Right cardiac atrium (tissue), 5 donors: Measurements from ENCODE around the gene CCDC177. TPM values are rescaled to one million over a fixed set of nuclear protein-coding genes. Genes with fewer than 3 reads are reported as not detected.

Source experiments
- ATAC-seq, 2 donors: fragments of 200-7000 bp; cut with Tn5 transposase; one replicate each; pipeline versions ENCODE4 v1.8.0 to v1.9.1; 2020; ENCODE audit warnings: moderate library complexity in 2 of 2, mild to moderate bottlenecking in 1 of 2
- DNase-seq, 3 donors: peaks; one replicate each; pipeline ENCODE4 v3.0.0-alpha.2; 2020
- H3K27ac ChIP-seq: one replicate; pipeline ENCODE4 v1.5.1; 2013; ENCODE audit warnings: mild to moderate bottlenecking, low read length, control low read depth, moderate library complexity
- H3K27me3 ChIP-seq: one replicate; pipeline ENCODE4 v1.6.1; 2013; ENCODE audit not compliant: control insufficient read depth, insufficient read depth
- H3K4me1 ChIP-seq: one replicate; pipeline ENCODE4 v1.6.1; 2013; ENCODE audit warnings: low read length; ENCODE audit not compliant: control insufficient read depth, insufficient read depth
- H3K4me3 ChIP-seq: one replicate; pipeline ENCODE4 v1.5.1; 2013; ENCODE audit warnings: low read length, control low read depth
- H3K9me3 ChIP-seq: one replicate; pipeline ENCODE4 v1.6.1; 2013; ENCODE audit warnings: low read length; ENCODE audit not compliant: control insufficient read depth
- WGBS: extraction: QIAGEN DNeasy Blood & Tissue Kit; methylation state at CpG from one replicate; pipeline ENCODE4 v1.1.7; 2013; 5-methylcytosine and 5-hydroxymethylcytosine counted together
- intact Hi-C, 4 donors: fragments of 100-400 bp; cut with DNase I; formaldehyde crosslinking; loops; one replicate each; pipeline versions ENCODE4 v1.11.0 to v1.14.0; 2022 to 2023
- polyA plus RNA-seq: library from polyadenylated mRNA; stranded (reverse); fragments of 200-250 nt; gene quantifications from one replicate; pipeline ENCODE4 v1.2.3, GENCODE V29; 2013
- total RNA-seq, 4 donors: library from RNA; stranded (reverse); fragmentation: NEBNext Ultra II Directional; extraction: Animal tissue kit (Norgen Biotek cat#: 25700); gene quantifications; one replicate each; pipeline ENCODE4 v1.2.1, GENCODE V29; 2021
- donor health status: healthy with polysubstance abuse.
- donor health status: DM: no; HTN: yes; CAD: no.
- donor health status: DM: no; HTN: no; CAD: no.
- donor health status: DM: no; HTN: yes; CAD: no; lungs with severe emphysema.
- donor health status: DM: yes; HTN: yes; CAD: no.

Gene CCDC177
- total and polyA plus RNA-seq, 5 donors = not detected

- peak overlapping the region; percentile 98 for H3K4me3 ChIP-seq
- intact Hi-C loops = loop anchor here in 1 of 4 donors (5.0 kb wide), 1 partner anchor 99 kb away; no protein-coding TSS in a partner anchor
- no peaks in the 10 kb centered on the region for H3K27me3 ChIP-seq
- peaks cover 25% of the 10 kb centered on the region for H3K4me1 ChIP-seq
- ATAC-seq (no peak), DNase-seq (no peak)
- no peak overlapping the region for H3K27ac ChIP-seq
- H3K9me3 ChIP-seq = no peaks in the 10 kb centered on the region
- WGBS = 74% methylated on average over 4 of the region's 4 CpGs
Observed at GRCh38 chr14:69613312-69614073, 38.8 kb upstream of the CCDC177 start.

DNA sequence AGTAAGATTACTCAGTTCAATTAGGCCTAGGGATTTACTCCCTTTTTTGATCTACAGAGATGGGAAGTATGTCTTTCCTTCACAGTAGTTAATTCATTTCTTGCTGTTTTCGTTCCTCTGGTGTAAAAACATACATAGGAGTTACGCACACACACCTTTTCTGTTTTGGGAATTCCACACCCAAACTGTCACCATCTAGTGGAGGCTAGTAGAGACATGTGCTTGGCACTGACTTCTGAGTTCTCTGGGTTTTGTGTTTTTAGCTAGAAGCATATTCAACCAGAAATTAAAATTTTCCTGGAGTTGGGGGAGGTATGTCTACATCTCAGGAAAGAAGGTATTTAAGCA, 38.1 kb upstream of the CCDC177 start:
- Histone ChIP-seq H3K27me3 (no peaks in the 10 kb centered on the region), H3K9me3 (no peaks in the 10 kb centered on the region), H3K27ac (peak overlapping the region; percentile 100), H3K4me1 (peaks cover 22% of the 10 kb centered on the region), H3K4me3 (peak overlapping the region; percentile 98)
- 18% methylated on average over 2 of the region's 2 CpGs for WGBS
- intact Hi-C loops = loop anchor here in 1 of 4 donors (5.0 kb wide), 1 partner anchor 100 kb away; no protein-coding TSS in a partner anchor
- ATAC-seq (no peak), DNase-seq (no peak)

DNA sequence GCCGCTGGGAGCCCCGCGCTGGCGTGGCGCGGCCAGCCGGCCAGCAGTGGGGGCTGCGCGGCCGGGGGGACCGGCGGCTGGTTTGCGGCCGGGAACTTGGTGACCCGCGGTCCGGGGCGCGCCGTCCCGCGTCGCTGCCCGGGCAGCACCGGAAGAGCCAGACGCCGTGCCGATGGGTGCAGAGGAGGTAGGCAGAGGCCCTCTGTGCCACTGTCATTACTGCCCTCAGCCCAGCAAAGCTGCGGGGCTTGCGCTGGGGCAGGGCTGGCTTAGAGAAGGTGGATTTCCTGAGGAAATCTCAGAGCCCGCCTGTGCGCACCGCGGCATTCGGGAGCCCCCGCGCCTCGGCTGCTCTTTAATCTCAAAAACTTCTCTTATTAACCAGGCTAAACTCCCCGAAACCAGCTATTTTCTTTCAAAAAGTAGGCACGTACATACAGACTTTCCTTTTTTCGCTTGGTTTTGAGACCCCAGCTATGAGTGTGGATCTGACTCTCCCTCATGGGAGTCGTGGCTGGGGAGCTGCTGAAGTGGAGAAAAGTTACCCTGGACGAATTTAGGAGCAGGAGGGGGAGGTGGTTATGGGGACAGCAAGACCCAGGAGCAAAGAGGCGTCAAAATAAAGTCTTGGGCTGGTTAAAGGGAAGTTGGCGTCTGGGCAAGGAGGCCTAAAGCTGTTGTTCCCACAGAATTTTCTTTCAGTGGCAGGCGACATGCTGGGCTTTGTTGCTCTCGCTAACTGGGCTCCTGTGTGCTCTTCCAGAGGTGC, 37.5 kb upstream of the CCDC177 start:
- ATAC-seq (peak in 1 of 2 donors; percentile 22), DNase-seq (peak; percentile 31 to 70 (median 69))
- H3K27me3 ChIP-seq = no peaks in the 10 kb centered on the region
- under 1% methylated on average over 47 of the region's 47 CpGs for WGBS
- H3K4me1 ChIP-seq = peaks cover 20% of the 10 kb centered on the region
- H3K9me3 ChIP-seq = no peaks in the 10 kb centered on the region
- peak overlapping the region; percentile 98 for H3K4me3 ChIP-seq
- peak overlapping the region; percentile 100 for H3K27ac ChIP-seq
- intact Hi-C loops = loop anchor here in 1 of 4 donors (5.0 kb wide), 1 partner anchor 100 kb away; no protein-coding TSS in a partner anchor

GRCh38 chr14:69611172-69612013, 36.7 kb upstream of the CCDC177 start, which contains the start of gene SUSD6:
TSS of gene SUSD6 (plus strand) at chr14:69611596. CDS start at chr14:69658593, 46,997 bp downstream.
- no peaks in the 10 kb centered on the region for H3K9me3 ChIP-seq
- DNase-seq = peak; percentile 93 to 97 (median 97)
- under 1% methylated on average over 104 of the region's 105 CpGs for WGBS
- H3K4me1 ChIP-seq = peaks cover 20% of the 10 kb centered on the region
- peak; percentile 91 to 94 for ATAC-seq
- intact Hi-C loops = loop anchor here in 1 of 4 donors (5.0 kb wide), 1 partner anchor 101 kb away; no protein-coding TSS in a partner anchor
- H3K4me3 ChIP-seq = peak within 1 kb of the TSS; percentile 98
- no peaks in the 10 kb centered on the region for H3K27me3 ChIP-seq
- peak within 1 kb of the TSS; percentile 100 for H3K27ac ChIP-seq

DNA sequence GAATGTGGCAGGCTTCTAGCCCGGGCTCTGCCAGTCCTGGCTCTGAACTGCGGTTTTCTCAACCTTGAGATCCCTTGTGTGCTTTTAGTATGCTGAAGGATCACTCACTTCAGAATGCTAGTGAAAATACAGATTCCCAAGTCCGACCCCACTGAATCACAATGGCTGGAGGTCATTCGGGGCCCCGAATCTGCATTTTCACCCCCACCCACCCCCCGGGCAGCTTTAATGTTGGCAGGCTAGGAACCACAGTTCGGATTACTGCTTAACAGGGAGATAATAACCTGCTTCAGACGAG, 36.2 kb upstream of the CCDC177 start:
- peaks cover 20% of the 10 kb centered on the region for H3K4me1 ChIP-seq
- H3K27me3 ChIP-seq = no peaks in the 10 kb centered on the region

DNA sequence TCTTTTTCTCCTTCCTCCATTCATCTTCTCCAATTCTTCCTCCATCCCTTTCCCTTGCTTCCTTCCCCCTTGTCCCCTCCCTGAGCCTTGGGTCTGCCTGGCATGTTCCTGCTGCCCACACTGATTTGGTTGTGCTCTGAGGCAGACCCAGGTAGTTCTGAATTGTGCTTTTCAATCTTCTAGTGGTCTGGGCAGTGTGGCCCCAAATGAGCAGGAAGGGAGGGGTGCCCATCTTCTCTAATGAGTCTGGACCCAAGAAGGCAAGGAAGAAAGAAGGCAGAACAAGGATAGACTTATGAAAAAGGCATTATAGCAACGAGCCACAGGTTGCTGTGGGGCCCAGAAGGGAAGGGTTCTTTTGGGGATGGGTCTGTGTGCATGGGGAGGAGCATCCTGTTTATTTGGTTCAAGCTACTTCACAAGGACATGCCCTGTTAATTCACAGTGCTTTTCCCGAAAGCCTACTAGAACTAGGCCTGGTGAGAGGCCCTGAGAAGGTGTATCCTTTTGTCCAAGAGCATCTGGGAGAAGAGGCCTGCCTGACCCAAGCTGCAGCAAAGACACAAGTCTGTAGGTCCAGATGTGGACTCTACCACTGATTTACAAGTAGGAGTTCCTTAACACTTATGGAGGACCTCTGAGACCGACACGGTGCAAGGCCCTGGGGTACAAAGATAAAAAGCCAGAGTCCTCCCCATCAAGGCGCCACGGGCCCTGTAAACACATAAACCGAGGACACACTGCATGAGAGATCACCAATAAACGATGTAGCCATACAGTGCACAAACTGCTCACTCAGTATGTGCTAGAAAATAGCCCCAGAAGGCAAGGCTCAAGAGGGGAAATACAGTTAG, 35.6 kb upstream of the CCDC177 start:
- H3K4me3 ChIP-seq = peak overlapping the region; percentile 98
- peak overlapping the region; percentile 83 for H3K27ac ChIP-seq
- WGBS = 53% methylated on average over 8 of the region's 8 CpGs
- H3K4me1 ChIP-seq = peaks cover 17% of the 10 kb centered on the region
- intact Hi-C loops = loop anchor here in 1 of 4 donors (5.0 kb wide), 1 partner anchor 102 kb away; no protein-coding TSS in a partner anchor
- ATAC-seq = peak in 1 of 2 donors; percentile 1
- no peaks in the 10 kb centered on the region for H3K27me3 ChIP-seq
- H3K9me3 ChIP-seq = no peaks in the 10 kb centered on the region
- DNase-seq = no peak

More for the DNA sequence above, 36.2 kb upstream of the CCDC177 start:
- intact Hi-C loops = loop anchor here in 1 of 4 donors (5.0 kb wide), 1 partner anchor 101 kb away; no protein-coding TSS in a partner anchor
- Histone ChIP-seq H3K27ac (peak overlapping the region; percentile 83), H3K9me3 (no peaks in the 10 kb centered on the region), H3K4me3 (peak overlapping the region; percentile 98)
- ATAC-seq (no peak), DNase-seq (no peak)
- 15% methylated on average over 8 of the region's 8 CpGs for WGBS

GRCh38 chr14:69606258-69607184, 31.9 kb upstream of the CCDC177 start:
- ATAC-seq (no peak), DNase-seq (no peak)
- H3K27me3 ChIP-seq = no peaks in the 10 kb centered on the region
- H3K4me1 ChIP-seq = peaks cover 8% of the 10 kb centered on the region
- no peak overlapping the region for H3K4me3 ChIP-seq
- no peak overlapping the region for H3K27ac ChIP-seq
- no peaks in the 10 kb centered on the region for H3K9me3 ChIP-seq
- intact Hi-C loops = no loop called here
- 83% methylated on average over 5 of the region's 5 CpGs for WGBS

GRCh38 chr14:69605738-69606137, 31.1 kb upstream of the CCDC177 start:
- ATAC-seq (no peak), DNase-seq (no peak)
- intact Hi-C loops = loop anchor here in 1 of 4 donors (2.0 kb wide), 1 partner anchor 121 kb away; no protein-coding TSS in a partner anchor
- H3K9me3 ChIP-seq = no peaks in the 10 kb centered on the region
- H3K4me3 ChIP-seq = no peak overlapping the region
- no peak overlapping the region for H3K27ac ChIP-seq
- peaks cover 7% of the 10 kb centered on the region for H3K4me1 ChIP-seq
- no peaks in the 10 kb centered on the region for H3K27me3 ChIP-seq

DNA sequence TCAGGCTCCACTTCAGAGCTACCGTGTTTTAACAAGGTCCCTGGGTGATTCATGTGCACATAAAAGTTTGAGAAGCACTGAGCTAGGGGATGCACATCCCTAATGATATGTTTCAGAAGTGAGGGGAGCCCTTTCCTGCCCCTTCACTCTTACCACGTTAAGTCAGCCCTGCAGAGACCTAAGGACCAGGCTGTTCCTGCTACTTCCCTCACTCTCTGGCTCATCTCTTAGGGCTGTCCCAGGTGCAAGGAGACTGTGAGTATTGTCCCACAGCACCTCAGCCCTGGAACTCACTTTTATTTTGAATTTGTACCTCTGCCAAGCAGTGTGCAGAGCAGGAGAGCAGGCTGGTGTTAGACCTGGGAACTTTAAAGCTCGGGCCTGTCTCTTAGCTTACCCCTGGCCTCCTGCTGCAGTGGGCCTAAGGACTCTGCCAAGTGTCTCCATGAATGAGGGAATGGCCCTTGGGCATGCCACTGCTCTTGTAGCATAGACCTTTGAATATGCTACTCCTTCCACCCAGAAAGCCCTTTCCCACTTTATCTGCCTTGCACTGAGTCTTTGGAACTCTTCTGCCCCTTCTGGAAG, 25.7 kb upstream of the CCDC177 start:
- ATAC-seq (no peak), DNase-seq (no peak)
- Histone ChIP-seq H3K4me1 (no peaks in the 10 kb centered on the region), H3K27ac (no peak overlapping the region), H3K9me3 (no peaks in the 10 kb centered on the region), H3K27me3 (no peaks in the 10 kb centered on the region), H3K4me3 (no peak overlapping the region)
- 84% methylated on average over 3 of the region's 3 CpGs for WGBS
- intact Hi-C loops = loop anchor here in 1 of 4 donors (5.0 kb wide), 1 partner anchor 127 kb away; no protein-coding TSS in a partner anchor
